GM10266 (cell line): ENCODE measurements around the gene GPR183.

ENCODE experiments used
- DNase-seq: peaks from one replicate; pipeline ENCODE4 v3.0.0; 2012; ENCODE audit errors: extremely low spot score
- CTCF ChIP-seq: IDR thresholded peaks from 2 replicates; pipeline ENCODE4 v1.5.1; 2012; ENCODE audit warnings: mild to moderate bottlenecking, low read depth; ENCODE audit not compliant: control insufficient read depth, insufficient read depth; ENCODE audit errors: missing control alignments

Gene GPR183

DNA sequence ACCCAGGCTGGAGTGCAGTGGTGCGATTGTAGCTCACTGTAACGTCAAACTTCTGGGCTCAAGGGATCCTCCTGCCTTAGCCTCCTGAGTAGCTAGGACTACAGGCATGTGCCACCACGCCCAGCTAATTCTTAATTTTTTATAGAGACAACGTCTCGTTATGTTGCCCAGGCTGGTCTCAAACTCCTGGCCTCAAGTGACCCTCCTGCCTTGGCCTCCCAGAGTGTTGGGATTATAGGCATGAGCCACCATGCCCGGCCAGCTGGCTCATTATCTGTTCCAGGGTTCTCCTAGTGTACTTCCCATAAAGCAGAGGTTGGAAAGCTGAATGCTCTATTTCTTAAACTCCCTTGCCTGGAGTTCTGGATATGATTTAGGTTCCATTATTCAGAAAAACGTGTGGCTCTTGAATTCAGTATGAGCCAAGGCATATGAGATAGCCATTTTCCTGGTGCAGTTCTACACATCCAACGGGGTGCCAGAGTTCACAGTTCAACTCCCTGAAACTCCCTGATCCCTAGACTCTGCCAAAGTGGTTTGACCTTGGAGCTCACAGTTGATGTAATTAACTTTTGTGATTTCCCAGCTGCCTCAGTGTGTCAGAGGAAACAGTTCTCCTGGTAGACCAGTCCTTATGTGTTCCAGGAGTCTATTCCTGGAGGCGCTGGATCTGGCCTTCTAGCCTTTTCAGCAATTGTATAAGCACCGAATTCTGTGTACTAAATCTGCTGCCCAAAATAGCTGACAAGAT, 21.6 kb downstream of the GPR183 start:
- no peak for TF ChIP-seq CTCF
- no peak for DNase-seq

DNA sequence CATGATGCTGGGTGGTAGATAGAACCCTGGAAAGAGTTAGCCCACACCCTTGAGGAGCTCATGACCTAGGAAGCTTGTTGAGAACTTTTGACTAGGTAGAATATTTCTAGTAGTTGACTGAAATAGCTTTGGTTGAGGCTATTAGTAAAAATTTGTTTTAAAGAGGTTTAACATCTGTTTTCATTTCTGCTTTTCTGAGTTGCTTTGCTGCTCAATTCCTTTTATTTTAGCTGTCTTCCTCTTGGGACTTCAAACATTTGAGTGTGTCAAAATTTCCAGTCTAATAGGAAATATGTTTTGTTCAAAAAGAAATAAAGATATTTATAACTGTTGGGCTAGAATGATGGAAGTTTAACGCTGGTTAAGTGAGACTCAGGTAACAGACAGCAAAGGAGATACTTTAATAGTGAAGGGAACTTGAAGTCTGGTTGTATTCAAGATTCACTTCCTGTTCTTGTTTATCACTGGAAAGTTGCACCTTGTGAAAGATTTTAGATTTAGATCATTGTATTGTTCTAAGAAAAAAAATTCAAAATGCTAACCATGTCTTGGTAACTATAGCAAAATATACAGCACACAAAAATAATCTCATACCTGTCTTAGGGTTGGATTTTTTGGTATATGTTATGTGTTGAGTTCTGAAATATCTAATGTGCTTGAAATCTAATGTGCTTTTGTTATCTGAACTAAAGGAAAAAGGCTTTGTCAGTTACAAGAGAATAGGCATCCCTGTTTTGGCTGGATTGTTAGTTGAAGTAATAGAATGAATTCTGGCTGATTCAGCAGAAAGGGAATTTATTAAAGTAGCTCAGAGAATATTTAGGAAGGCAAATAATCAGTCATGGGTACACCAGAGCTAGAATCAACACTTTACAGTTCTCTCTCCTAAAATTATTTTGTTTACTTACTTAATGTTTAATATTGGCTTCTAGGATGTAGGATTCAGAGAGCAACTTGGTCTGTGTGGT, 24.7 kb downstream of the GPR183 start:
- DNase-seq, result peak; percentile 16
- no peak for TF ChIP-seq CTCF

DNA sequence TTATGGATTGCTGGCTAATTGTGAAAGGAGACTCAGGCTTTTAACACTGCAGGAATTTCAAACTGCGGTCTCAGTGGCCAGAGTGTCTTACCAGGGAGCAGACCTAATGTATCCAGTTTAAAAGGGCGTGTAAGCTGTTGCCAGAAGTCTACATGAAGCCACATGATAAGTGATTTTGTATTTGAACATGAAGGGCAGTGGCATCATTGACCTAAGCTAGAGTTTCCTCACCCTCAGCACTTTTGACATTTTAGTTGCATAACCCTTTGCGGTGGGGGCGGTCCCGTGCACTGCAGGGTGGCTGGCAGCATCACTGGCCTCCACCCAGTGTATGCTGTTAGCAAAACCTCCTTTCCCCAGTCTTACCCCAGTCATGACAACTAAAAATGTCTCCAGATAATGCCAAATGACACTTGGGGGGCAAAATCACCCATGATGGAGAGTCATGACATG, 25.4 kb downstream of the GPR183 start:
- peak; percentile 20 for DNase-seq
- TF ChIP-seq CTCF, result no peak

- no peak for DNase-seq
These were observed 27.0 kb downstream of the GPR183 start for GRCh38 chr13:99280166-99280565.

DNA sequence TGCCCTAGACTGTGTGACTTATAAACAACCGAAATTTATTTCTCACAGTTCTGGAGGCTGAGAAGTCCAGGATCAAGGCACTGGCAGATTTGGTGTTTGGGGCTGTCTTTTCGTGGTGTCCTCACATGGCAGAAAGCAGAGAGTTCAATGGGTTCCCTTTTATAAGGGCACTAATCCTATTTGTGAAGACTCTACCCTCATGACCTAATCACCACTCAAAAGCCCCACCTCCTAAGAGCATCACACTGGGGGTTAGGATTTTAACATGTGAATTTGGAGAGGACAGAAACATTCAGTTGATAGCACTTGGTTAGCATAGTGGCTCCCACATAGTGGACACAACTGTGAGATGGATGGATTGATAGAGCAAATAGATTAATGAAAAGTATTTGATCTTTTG, 27.6 kb downstream of the GPR183 start:
- TF ChIP-seq CTCF, result no peak
- no peak for DNase-seq

More at GRCh38 chr13:99280166-99280565, 27.0 kb downstream of the GPR183 start:
- TF ChIP-seq CTCF, result no peak

- no peak for TF ChIP-seq CTCF
- DNase-seq, result no peak
These were observed 28.4 kb downstream of the GPR183 start for GRCh38 chr13:99278843-99279242.

GRCh38 chr13:99278200-99278599, 29.0 kb downstream of the GPR183 start:
- DNase-seq, result no peak
- no peak for TF ChIP-seq CTCF
